H1 (cell line): Measurements from ENCODE around the gene DMAC1. TPM values are rescaled to one million over a fixed set of nuclear protein-coding genes. Genes with fewer than 3 reads are reported as not detected.

Experiments
- CTCF ChIA-PET: fragments of 300-600 bp; sonication (Branson Sonifier 250); formaldehyde crosslinking; loops from one replicate; lab custom pipeline; 2021; ENCODE audit not compliant: partially characterized antibody; lab: Charles Lee
- POLR2A ChIA-PET: fragments of 300-600 bp; sonication (Branson Sonifier 250); formaldehyde crosslinking; loops from one replicate; lab custom pipeline; 2021; ENCODE audit warnings: inconsistent platforms; ENCODE audit not compliant: partially characterized antibody; lab: Charles Lee
- DNase-seq, 2 experiments: peaks; one replicate each; pipeline versions ENCODE4 v3.0.0 to v3.0.0-alpha.2; 2010 to 2022; ENCODE audit warnings: low spot score in 2 of 2, low read depth in 1 of 2, mixed read lengths in 1 of 2
- FAIRE-seq: peaks from 2 replicates; lab custom pipeline; 2011; peaks lifted over from hg19 to GRCh38; lab: Jason Lieb, UNC
- H2AFZ ChIP-seq: 2 replicates; pipeline ENCODE4 v1.8.1; 2012; ENCODE audit warnings: low read length, inconsistent platforms
- H2AK5ac ChIP-seq: 2 replicates; pipeline ENCODE4 v1.6.1; 2013; ENCODE audit warnings: low read depth, low read length
- H2BK120ac ChIP-seq: replicated peaks from 2 replicates; pipeline ENCODE3; 2013; ENCODE audit warnings: low read depth, low read length, inconsistent platforms
- H2BK12ac ChIP-seq: 2 replicates; pipeline ENCODE4 v1.6.1; 2013; ENCODE audit warnings: low read depth, low read length
- H2BK15ac ChIP-seq: 2 replicates; pipeline ENCODE4 v1.6.1; 2013; ENCODE audit warnings: low read length
- H2BK20ac ChIP-seq: 2 replicates; pipeline ENCODE4 v1.6.1; 2013; ENCODE audit warnings: low read length
- H2BK5ac ChIP-seq: 2 replicates; pipeline ENCODE4 v1.6.1; 2013; ENCODE audit warnings: low read depth, low read length
- H3K14ac ChIP-seq: 2 replicates; pipeline ENCODE4 v1.6.1; 2013; ENCODE audit warnings: inconsistent platforms; ENCODE audit not compliant: insufficient read length
- H3K18ac ChIP-seq: 2 replicates; pipeline ENCODE4 v1.6.1; 2013; ENCODE audit warnings: low read length; ENCODE audit errors: extremely low read depth
- H3K23ac ChIP-seq: 2 replicates; pipeline ENCODE4 v1.6.1; 2013; ENCODE audit warnings: inconsistent platforms; ENCODE audit not compliant: insufficient read length
- H3K23me2 ChIP-seq: 2 replicates; pipeline ENCODE4 v1.6.1; 2013; ENCODE audit warnings: low read depth, low read length
- H3K27ac ChIP-seq: 2 replicates; pipeline ENCODE4 v1.6.1; 2011; ENCODE audit warnings: low read depth, low read length, inconsistent platforms
- H3K27me3 ChIP-seq, 4 experiments: replicated peaks in 1 of 4; 1 replicate in 1 of 4; 2 replicates in 3 of 4; pipeline versions ENCODE4 v1.6.1 to v1.8.1; 2011 to 2013; ENCODE audit warnings: low read length in 3 of 4, mild to moderate bottlenecking in 3 of 4, inconsistent platforms in 2 of 4, mixed read lengths in 2 of 4, moderate library complexity in 1 of 4; ENCODE audit not compliant: control insufficient read depth in 3 of 4, insufficient read depth in 3 of 4; ENCODE audit errors: extremely low read depth in 1 of 4
- H3K36me3 ChIP-seq, 4 experiments: 2 replicates each; pipeline versions ENCODE4 v1.6.1 to v1.8.1; 2011 to 2013; ENCODE audit warnings: mild to moderate bottlenecking in 4 of 4, low read length in 3 of 4, moderate library complexity in 2 of 4, control low read depth in 1 of 4, inconsistent platforms in 1 of 4; ENCODE audit not compliant: insufficient read depth in 4 of 4, control insufficient read depth in 2 of 4
- H3K4ac ChIP-seq: replicated peaks from 2 replicates; pipeline ENCODE3; 2013; ENCODE audit warnings: low read length, low read depth, mixed read lengths, inconsistent platforms; ENCODE audit not compliant: insufficient read length
- H3K4me1 ChIP-seq, 4 experiments: replicated peaks in 1 of 4; 1 replicate in 1 of 4; 2 replicates in 3 of 4; pipeline versions ENCODE4 v1.6.1 to v1.8.1; 2011 to 2013; ENCODE audit warnings: low read length in 3 of 4, inconsistent platforms in 2 of 4, mixed read lengths in 1 of 4; ENCODE audit not compliant: insufficient read depth in 4 of 4, control insufficient read depth in 3 of 4
- H3K4me2 ChIP-seq, 2 experiments: 2 replicates each; pipeline versions ENCODE4 v1.6.1 to v1.8.1; 2011 to 2013; ENCODE audit warnings: low read depth in 2 of 2, low read length in 2 of 2, control low read depth in 1 of 2, inconsistent platforms in 1 of 2, mild to moderate bottlenecking in 1 of 2; ENCODE audit not compliant: insufficient read depth in 1 of 2
- H3K4me3 ChIP-seq, 4 experiments: fragments of 200-600, 300-600 bp in 1 of 4; sonication (generic), shearing (Covaris generic), sonication (Bioruptor Twin) in 1 of 4; 2 replicates each; pipeline versions ENCODE4 v1.5.1 to v1.8.1; 2011 to 2016; ENCODE audit warnings: low read length in 4 of 4, low read depth in 3 of 4, control low read depth in 2 of 4, inconsistent platforms in 2 of 4, mild to moderate bottlenecking in 2 of 4, mixed read lengths in 1 of 4, moderate library complexity in 1 of 4; ENCODE audit not compliant: insufficient read depth in 2 of 4; ENCODE audit errors: extremely low read depth in 1 of 4
- H3K56ac ChIP-seq: replicated peaks from 2 replicates; pipeline ENCODE3; 2013; ENCODE audit warnings: low read depth, mild to moderate bottlenecking, mixed read lengths, low read length, inconsistent platforms; ENCODE audit not compliant: insufficient read length
- H3K79me1 ChIP-seq: 2 replicates; pipeline ENCODE4 v1.6.1; 2013; ENCODE audit warnings: low read depth, low read length, control low read depth
- H3K79me2 ChIP-seq, 2 experiments: 2 replicates each; pipeline versions ENCODE4 v1.6.1 to v1.8.1; 2012 to 2013; ENCODE audit warnings: low read length in 2 of 2, mild to moderate bottlenecking in 2 of 2, inconsistent platforms in 1 of 2; ENCODE audit not compliant: insufficient read depth in 2 of 2, control insufficient read depth in 1 of 2
- H3K9ac ChIP-seq, 4 experiments: replicated peaks in 1 of 4; 1 replicate in 1 of 4; 2 replicates in 3 of 4; pipeline versions ENCODE4 v1.6.1 to v1.8.1; 2011 to 2013; ENCODE audit warnings: low read depth in 3 of 4, low read length in 3 of 4, control low read depth in 2 of 4, mild to moderate bottlenecking in 2 of 4, moderate library complexity in 2 of 4, inconsistent platforms in 1 of 4; ENCODE audit errors: extremely low read depth in 1 of 4
- H3K9me3 ChIP-seq, 2 experiments: 2 replicates each; pipeline versions ENCODE4 v1.6.1 to v1.8.1; 2012 to 2013; ENCODE audit warnings: mild to moderate bottlenecking in 2 of 2, moderate library complexity in 2 of 2, control low read depth in 1 of 2, inconsistent platforms in 1 of 2, low read depth in 1 of 2, low read length in 1 of 2, mixed read lengths in 1 of 2; ENCODE audit not compliant: insufficient read depth in 2 of 2
- H4K20me1 ChIP-seq, 2 experiments: replicated peaks in 1 of 2; 2 replicates each; pipeline versions ENCODE3 to v1.8.1; 2011 to 2013; ENCODE audit warnings: inconsistent platforms in 2 of 2, low read length in 2 of 2, mild to moderate bottlenecking in 1 of 2; ENCODE audit not compliant: insufficient read depth in 2 of 2, control insufficient read depth in 1 of 2
- H4K5ac ChIP-seq: 2 replicates; pipeline ENCODE4 v1.6.1; 2013; ENCODE audit warnings: low read length, low read depth, mixed read lengths, inconsistent platforms; ENCODE audit not compliant: insufficient read length
- H4K8ac ChIP-seq: 2 replicates; pipeline ENCODE4 v1.8.0; 2013; ENCODE audit warnings: mild to moderate bottlenecking, moderate library complexity, low read length, inconsistent platforms; ENCODE audit not compliant: insufficient read depth; ENCODE audit errors: extremely low read depth
- H4K91ac ChIP-seq: replicated peaks from 2 replicates; pipeline ENCODE3; 2013; ENCODE audit warnings: low read length, mixed read lengths, inconsistent platforms; ENCODE audit not compliant: insufficient read length
- CBX5 ChIP-seq: fragments of 300-800, 300-1000 bp; sonication (generic); IDR thresholded peaks from 2 replicates; pipeline ENCODE4 v1.7.1; 2016; ENCODE audit warnings: antibody characterized with exemption, low read length, low read depth
- CREB1 ChIP-seq: IDR thresholded peaks from 2 replicates; pipeline ENCODE4 v1.6.1; 2012; ENCODE audit warnings: inconsistent platforms
- FOSL1 ChIP-seq: IDR thresholded peaks from 2 replicates; pipeline ENCODE4 v1.6.1; 2011; ENCODE audit warnings: mild to moderate bottlenecking, low read depth, low read length, moderate library complexity; ENCODE audit not compliant: insufficient read depth
- GABPA ChIP-seq: IDR thresholded peaks from 2 replicates; pipeline ENCODE4 v1.6.1; 2011; ENCODE audit warnings: mild to moderate bottlenecking, low read length, moderate library complexity, borderline replicate concordance; ENCODE audit not compliant: insufficient read depth
- HDAC2 ChIP-seq, 2 experiments: fragments of 300-600 bp in 1 of 2; sonication (generic) in 1 of 2; IDR thresholded peaks; 2 replicates each; pipeline ENCODE4 v1.6.1; 2011 to 2012; ENCODE audit warnings: low read depth in 2 of 2, low read length in 2 of 2, mild to moderate bottlenecking in 2 of 2, moderate library complexity in 2 of 2, borderline replicate concordance in 1 of 2, inconsistent platforms in 1 of 2
- HDAC6 ChIP-seq: IDR thresholded peaks from one replicate; pipeline ENCODE4 v1.7.1; 2012; ENCODE audit warnings: low read depth, mild to moderate bottlenecking, inconsistent platforms, low read length, moderate library complexity
- PHF8 ChIP-seq: fragments of 200-600 bp; sonication (generic); conservative IDR thresholded peaks from 2 replicates; pipeline ENCODE4 v1.7.1; 2012; ENCODE audit warnings: low read depth, mild to moderate bottlenecking, inconsistent platforms, low read length, moderate library complexity
- SAP30 ChIP-seq: fragments of 300-600 bp; sonication (generic); IDR thresholded peaks from 2 replicates; pipeline ENCODE4 v1.7.1; 2012; ENCODE audit warnings: low read length, moderate library complexity, mild to moderate bottlenecking, inconsistent platforms; ENCODE audit not compliant: insufficient read depth, insufficient replicate concordance
- TBP ChIP-seq: IDR thresholded peaks from 2 replicates; pipeline ENCODE4 v1.6.1; 2011; ENCODE audit warnings: low read depth, low read length, improper control_type of control experiment
- TCF12 ChIP-seq: IDR thresholded peaks from 2 replicates; pipeline ENCODE4 v1.6.1; 2011; ENCODE audit warnings: low read depth, mild to moderate bottlenecking, low read length
- TEAD4 ChIP-seq: IDR thresholded peaks from 2 replicates; pipeline ENCODE4 v1.6.1; 2012; ENCODE audit warnings: low read depth, low read length, inconsistent platforms, mixed read lengths
- WGBS, 2 experiments: shearing (Covaris generic) in 1 of 2; methylation state at CpG; one replicate each; pipeline versions ENCODE4 v1.1.6 to v1.1.7; 2013 to 2015; ENCODE audit warnings: low lambda C conversion rate in 2 of 2, mixed read lengths in 2 of 2, inconsistent platforms in 1 of 2, low coverage in 1 of 2, missing lambda C conversion rate in 1 of 2; ENCODE audit not compliant: insufficient replicate concordance in 2 of 2, insufficient coverage in 1 of 2, insufficient read length in 1 of 2; ENCODE audit errors: extremely low coverage in 1 of 2, missing lambda C conversion rate in 1 of 2; 5-methylcytosine and 5-hydroxymethylcytosine counted together
- polyA plus RNA-seq, 7 experiments: library from polyadenylated mRNA; depleted of rRNA in 3 of 7; stranded (reverse) in 5 of 7; unstranded in 2 of 7; fragments of >200 nt in 5 of 7; fragments of 200-250 nt in 2 of 7; gene quantifications; 1 replicate in 5 of 7; 2 replicates in 1 of 7; 4 replicates in 1 of 7; pipeline versions ENCODE4 v1.2.1 to v1.2.3, GENCODE V29; 2011 to 2013; ENCODE audit warnings: missing spikeins in 2 of 7, mixed read lengths in 2 of 7
- total RNA-seq: library from RNA; stranded (reverse); fragmentation: NEBNext Ultra II Directional; extraction: Animal tissue kit (Norgen Biotek cat#: 25700); gene quantifications from 2 replicates; pipeline ENCODE4 v1.2.1, GENCODE V29; 2021

Gene DMAC1
- total and polyA plus RNA-seq, 2 of the 8 experiments (the other 6 are each of a cell fraction or from before 2014, with no cell fraction given), result 30.4 to 89.4 TPM

GRCh38 chr9:7813030-7813429 lies 13.5 kb upstream of the DMAC1 start:
- Histone ChIP-seq H3K9ac (no peak overlapping the region), H3K56ac (no peak overlapping the region), H2BK15ac (no peak overlapping the region), H2BK120ac (no peak overlapping the region), H4K91ac (no peak overlapping the region), H3K79me1 (no peaks in the 10 kb centered on the region), H3K4me3 (no peak overlapping the region), H3K79me2 (no peaks in the 10 kb centered on the region), H3K9me3 (no peaks in the 10 kb centered on the region), H2BK20ac (no peak overlapping the region), H2AK5ac (no peak overlapping the region), H3K36me3 (no peaks in the 10 kb centered on the region), H3K4ac (no peak overlapping the region), H3K4me1 (peaks cover 0 to 2% (median 0%) of the 10 kb centered on the region in 4 experiments; a peak in 2 of 7 replicates), H3K14ac (no peak overlapping the region), H3K18ac (no peak overlapping the region), H3K4me2 (no peak overlapping the region), H4K20me1 (no peaks in the 10 kb centered on the region), H2BK5ac (no peak overlapping the region), H2AFZ (no peak overlapping the region), H2BK12ac (no peak overlapping the region), H4K5ac (no peak overlapping the region), H3K27me3 (no peaks in the 10 kb centered on the region), H3K23ac (no peak overlapping the region), H3K23me2 (no peaks in the 10 kb centered on the region), H3K27ac (no peak overlapping the region), H4K8ac (no peak overlapping the region; the same call in 1 of the 2 replicates)
- 88% methylated on average over 2 of the region's 2 CpGs; no CpG with 5 or more reads in 1 of the 2 experiments for WGBS, 2 experiments
- DNase-seq, result no peak
- ChIA-PET CTCF (no interaction called here), POLR2A (no interaction called here)
- FAIRE-seq, result no peak
- TF ChIP-seq TEAD4, result no peak
- TF ChIP-seq TCF12, result no peak
- no peak for TF ChIP-seq HDAC2 (IDR thresholded peaks at IDR 0.05; ENCODE audit: borderline replicate concordance in 1 of 2, low read depth in 2 of 2, low read length in 2 of 2)
- no peak for TF ChIP-seq CBX5
- TF ChIP-seq FOSL1, result no peak
- no peak for TF ChIP-seq CREB1
- TF ChIP-seq GABPA, result no peak
- TF ChIP-seq HDAC6, result no peak
- no peak for TF ChIP-seq PHF8
- no peak for TF ChIP-seq TBP
- TF ChIP-seq SAP30, result no peak
